Renal pelvis (tissue), 4 donors: Measurements from ENCODE around the gene ENPP1. TPM values are rescaled to one million over a fixed set of nuclear protein-coding genes. Genes with fewer than 3 reads are reported as not detected.
"Not testable (repeated sequence)": the region's sequence is repeated elsewhere in the genome, so short reads cannot be mapped to it uniquely, and the experiment has no call there.

ENCODE experiments used
- DNase-seq: peaks from one replicate; pipeline ENCODE4 v3.0.0-alpha.2; 2013
- polyA plus RNA-seq, 3 donors: library from polyadenylated mRNA; unstranded; fragments of 120-200 nt; gene quantifications; one replicate each; pipeline ENCODE4 v1.2.1, GENCODE V29; 2013; ENCODE audit not compliant: insufficient read length in 3 of 3

Gene ENPP1
- polyA plus RNA-seq, 3 donors: 16.9 to 26.1 (median 21.5) TPM

DNA sequence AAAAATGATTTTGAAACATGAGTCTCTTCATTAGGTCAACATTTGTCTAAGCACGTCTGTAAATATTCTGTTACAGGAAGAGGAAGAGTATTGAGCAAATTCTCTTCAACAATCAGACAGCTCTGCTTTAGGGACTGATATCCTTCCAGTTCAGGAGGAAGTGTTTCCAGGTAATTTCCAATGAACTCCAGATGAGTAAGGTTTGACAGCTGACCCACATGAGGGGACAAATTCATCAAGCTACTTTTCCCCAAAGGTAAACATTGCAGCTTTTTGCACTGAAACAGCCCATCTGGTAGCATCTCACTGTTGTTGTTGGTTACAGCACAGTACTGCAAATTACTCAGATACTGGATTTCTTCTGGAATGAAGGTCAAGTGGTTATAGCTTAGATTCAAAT, 18.1 kb downstream of the ENPP1 start:
- no peak for DNase-seq

DNA sequence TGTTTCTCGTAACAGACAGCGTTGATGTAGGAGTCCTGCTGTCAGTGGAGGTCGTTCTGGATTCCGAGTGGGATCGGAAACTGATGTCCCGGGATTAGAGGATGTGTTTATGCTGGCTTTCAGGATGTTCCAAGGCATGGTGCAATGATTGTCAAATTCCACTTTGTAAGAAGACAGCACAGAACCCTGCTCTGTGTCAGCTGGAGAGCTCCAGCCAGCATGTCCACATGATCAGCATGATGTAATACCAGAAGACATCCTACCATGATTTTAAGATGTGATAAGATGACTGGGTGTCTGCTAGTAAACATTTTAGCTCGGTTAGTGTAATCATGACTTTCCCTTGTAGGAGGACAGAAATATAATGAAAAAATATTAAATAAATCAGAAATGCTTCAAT, 20.3 kb downstream of the ENPP1 start:
- no peak for DNase-seq

DNA sequence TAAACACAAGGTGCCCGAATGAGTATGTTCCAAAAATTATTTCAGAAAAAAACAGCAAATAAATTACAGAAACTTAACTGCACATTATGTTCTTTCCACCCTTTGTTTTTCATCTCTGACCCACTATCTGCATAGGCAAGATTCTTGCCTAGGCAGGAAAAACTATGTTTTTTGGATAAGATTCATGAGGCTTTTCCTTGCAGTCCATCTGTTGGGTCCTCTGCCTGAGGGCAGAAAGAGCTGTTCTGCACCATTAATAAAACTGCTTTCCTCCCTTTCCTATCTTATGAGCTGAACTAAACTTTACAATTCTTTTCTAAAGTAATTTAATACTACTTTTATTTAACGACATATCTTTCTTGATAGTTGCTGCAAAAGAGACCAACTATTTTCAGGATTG, 21.1 kb downstream of the ENPP1 start:
- no peak for DNase-seq

DNA sequence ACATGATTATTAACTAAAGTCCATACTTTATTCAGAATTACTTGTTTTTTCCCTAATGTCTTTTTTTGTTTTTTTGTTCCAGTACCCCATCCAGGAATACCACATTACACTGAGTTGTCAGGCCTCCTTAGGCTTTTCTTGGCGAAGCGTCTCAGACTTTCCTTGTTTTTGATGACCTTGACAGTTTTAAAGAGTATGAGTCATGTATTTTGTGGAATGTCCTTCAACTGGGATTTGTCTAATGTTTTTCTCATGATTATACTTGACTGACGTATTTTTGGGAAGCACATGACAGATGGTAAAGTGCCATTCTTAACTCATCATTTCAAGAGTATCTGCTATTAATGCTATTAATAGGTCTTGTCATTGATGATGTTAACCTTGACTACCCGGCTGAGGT, 23.6 kb downstream of the ENPP1 start:
- no peak for DNase-seq

DNA sequence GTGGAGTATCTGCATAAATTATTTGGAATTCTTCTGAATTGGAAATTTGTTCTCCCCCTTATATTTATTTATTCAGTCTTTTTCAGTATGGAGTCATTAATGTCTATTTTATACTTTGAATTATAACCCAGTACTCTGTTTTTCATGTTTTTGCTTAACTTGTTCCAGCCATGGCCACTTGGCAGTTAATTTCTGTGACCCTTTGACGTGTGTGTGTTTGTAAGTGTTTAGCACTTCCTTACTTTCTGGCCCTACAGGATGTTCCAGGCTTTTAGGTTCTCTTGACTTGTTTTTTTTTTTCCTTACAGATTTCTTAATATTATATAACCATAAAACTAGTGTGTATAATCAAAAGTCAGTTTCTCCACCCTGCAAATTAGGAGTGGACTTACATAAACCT, 24.1 kb downstream of the ENPP1 start:
- no peak for DNase-seq

DNA sequence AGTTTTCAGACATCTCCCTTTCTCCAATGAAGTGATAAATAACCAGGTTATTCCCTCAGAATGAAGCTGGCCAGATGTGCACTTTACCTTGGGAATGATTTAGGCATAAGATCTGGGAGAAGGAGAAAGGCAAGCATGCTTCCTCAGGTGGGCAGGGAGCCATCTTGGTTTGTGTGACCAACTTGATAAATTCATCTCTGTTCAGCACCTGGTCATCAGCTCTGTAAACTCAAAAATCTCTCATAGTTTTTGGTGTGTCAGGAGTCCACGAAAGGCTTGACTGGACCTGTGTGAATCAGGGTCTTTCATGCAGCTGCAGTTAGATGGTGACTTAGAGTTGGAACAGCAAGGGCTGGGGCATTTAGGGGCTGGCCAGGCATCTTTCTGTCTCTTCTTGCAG, 24.5 kb downstream of the ENPP1 start:
- no peak for DNase-seq

DNA sequence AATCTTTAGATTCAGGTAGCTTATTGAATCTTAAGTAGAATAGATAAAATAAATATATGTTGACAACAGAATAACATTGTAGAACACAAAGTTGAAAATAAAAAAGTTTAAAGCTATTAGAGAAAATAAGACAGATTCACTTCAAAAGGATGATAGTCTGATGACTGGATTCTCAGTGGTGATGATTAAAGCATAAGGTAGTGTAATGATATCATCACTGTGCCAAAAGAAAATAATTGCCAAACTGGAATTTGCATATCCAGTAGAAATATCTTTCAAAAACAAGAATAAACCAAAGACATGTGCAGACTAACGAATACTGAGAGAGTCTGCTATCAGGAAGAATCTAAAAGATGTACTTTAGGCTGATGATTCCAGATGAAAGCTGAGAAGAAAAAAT, 30.2 kb downstream of the ENPP1 start:
- DNase-seq: no peak

DNA sequence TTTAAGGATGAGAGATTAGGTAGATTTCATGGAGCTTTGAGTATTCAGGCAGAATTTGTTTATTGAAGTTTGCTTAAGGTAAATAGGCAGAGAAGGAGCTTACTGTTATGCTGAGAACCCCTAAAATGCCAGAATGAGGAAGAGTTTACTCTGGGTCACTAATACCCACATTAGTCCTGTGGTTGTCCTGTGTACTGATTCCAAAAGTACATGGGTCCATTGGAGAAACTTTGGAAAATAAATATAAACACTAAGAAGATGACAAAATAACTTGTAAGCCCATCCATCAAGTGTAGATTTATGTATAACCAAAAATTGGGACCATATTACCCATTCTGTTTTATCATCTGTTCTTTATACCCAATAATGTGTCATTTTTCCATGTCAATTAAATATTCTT, 31.6 kb downstream of the ENPP1 start:
- DNase-seq: no peak

DNA sequence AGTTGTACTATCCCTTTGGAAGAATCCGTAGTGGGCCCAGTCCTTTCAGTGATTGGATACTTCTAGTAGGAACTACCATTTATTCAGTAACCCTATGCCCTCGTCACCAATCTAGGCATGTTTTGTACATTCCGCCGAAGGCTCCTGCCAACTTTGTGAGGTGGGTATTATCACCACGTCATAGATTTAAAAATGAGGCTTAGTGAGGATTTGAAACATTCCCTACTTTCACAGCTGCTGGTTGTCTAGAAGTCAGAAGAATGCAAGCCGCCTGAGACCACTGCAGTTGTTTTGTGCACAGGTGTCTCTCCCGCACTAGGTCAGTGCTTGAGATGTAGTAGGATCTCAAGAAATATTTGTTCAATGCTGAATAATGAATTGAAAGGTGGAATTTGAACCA, 32.6 kb downstream of the ENPP1 start:
- DNase-seq: no peak

DNA sequence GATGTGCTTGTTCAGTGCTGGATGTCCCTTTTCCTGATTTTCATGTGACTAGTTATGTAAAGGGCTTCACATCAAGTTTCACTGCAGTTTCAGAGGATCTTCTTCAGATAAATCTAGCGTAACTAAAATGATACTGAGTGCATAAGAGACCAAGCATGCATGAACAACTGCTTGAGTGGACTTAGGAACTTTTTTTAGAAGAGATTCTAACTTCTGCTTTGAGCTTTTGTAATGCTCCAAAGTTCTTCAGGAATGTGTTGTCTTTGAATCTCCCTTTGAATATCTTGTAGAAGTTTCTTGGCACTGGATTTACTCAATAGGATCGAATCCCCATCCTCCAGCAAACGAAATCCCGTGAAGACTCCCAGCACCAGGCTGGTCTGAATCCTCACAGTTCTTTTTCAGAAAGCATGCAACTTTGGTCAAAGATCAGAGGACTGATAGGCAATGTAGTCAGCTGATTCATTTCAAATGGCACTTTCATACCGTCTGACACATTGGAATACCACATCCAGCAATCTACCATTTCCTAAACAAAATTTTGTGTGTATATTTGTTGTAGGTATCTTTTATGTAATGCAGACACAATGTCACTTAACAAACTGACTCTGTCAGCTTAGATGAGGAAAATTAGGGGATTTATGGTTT, 33.2 kb downstream of the ENPP1 start:
- no peak for DNase-seq

DNA sequence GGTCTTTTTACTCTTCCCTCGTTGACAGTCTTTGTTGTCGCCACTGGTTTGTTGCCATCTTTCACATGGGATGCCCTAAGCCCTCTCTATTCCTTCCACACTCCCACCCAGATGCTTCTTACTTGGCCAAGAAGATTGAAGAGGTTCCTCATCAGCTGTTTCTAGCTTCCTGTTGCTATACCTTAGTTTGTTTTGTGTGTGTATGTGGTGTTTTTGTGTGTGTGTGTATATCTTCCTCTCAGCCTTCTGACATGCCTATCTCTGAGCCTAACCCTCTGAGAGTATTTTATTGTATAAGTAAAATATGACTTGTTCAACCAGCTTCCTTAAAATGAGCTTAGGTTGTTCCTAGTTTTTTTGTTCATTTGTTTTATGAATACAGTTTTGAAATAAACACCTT, 35.9 kb downstream of the ENPP1 start:
- DNase-seq: no peak

DNA sequence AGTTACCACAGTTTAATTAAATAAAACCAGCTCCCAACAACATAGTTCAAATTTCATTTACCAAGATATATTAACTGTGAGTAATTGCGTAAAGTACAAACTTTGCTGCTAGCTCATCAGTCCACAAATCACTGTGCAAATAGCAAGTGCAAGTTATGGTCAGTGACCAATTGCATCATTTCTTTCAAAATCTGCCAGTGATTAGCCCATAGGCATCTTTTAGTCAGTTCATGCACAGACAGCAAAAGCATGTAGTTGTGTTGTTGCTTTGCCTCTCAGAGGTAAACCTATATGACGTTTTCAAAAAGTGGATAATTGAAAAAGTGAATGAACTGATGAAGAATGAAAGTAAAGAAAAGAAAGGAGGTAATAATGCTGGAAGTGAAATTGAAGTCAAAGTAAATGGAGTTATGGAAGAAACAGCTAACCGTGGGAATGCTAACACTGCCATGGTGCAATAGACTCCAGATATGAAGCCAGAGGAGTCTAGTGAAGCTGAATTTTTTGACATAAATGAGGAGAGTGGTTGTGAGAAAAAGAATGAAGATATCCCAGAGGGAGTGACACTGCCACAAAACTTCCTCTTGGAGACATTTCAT, 36.5 kb downstream of the ENPP1 start:
- DNase-seq: no peak

DNA sequence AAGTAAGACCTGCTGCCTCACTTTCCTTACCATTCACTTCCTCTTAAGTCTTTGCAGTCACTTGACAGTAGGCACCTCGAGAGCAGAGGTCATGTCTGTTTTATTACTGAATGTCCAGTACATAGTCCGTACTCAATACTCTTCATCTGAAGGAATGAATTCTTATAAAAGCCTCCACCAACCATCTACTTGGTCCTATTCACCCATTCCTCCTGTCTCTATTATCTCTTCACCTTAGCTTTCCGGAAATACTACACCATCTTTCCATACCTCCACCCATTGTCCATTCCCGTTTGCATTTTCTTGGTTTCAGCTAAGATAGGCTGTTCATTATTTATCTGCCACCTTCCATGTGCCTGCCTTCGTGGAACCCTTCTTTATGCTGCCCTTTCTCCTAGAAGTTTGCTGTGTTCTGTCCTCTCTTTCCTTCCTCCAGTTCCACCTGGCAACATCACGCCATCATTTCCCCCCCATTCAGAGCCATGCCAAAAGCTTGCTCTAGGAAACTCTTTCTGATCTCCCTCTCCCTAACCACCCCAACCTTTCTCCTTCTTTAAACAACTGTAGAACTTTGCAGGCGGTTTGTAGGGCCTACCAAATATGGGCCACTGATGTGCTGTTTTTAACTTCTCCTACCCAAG, 38.3 kb downstream of the ENPP1 start:
- no peak for DNase-seq

DNA sequence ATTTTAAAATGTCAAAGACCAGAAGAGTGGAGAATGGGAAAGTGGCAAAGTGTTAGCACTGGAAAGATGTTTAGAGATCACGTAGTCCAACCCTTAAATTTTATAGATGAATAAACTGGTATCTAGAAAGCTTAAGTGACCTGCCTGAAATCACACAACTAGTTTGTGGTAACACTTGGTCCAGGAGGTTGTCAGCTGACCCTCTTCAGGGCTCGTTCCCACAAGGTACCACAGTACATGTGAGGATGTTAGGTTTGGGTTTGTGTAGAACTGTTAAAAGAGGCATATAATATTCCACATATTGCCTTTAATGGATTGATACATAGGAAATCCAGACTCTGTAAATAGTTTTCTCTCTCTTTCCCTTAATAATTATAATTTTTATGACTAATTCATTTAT, 39.1 kb downstream of the ENPP1 start:
- no peak for DNase-seq

DNA sequence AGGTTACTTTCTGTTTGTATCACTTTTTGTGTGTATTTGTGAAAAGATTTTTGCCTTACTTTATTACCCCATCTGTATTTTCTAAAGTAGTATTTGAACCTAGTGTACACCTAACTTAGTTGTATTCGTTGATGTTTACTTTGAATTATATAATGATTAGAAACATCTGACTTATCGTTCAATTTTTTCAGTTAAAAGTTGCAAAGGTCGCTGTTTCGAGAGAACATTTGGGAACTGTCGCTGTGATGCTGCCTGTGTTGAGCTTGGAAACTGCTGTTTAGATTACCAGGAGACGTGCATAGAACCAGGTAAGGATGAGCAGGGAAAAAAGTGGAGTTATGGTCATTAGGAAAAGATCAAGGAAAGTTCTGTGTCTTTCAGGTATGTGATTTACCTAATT, 42.0 kb downstream of the ENPP1 start:
- DNase-seq: no peak

DNA sequence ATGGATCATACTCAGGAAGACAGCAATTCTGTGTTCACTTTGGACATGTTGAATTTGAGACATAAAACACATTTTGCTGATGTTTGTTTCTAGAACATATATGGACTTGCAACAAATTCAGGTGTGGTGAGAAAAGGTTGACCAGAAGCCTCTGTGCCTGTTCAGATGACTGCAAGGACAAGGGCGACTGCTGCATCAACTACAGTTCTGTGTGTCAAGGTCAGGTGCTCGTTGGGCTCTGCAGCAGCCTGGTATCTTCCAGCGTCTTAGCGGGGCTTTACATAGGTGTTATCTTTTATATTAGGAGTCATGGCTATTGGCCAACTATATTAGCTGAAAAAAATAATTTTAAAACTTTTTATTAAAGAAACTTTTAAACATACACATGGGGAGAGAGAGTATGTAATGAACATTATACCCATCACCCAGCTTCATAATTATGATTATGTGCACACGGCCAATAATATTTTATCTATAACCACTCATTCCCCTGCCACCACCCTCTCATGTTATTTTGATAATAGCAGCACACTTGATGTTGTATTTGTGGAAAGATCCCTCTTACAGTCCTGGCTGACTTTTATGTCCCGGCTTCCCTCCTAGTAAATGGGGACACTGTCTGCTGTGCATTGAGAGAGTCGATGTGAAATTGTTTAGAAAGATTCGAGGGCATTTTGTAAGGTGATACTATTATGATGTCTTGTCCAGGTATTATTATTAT, 43.4 kb downstream of the ENPP1 start:
- no peak for DNase-seq

DNA sequence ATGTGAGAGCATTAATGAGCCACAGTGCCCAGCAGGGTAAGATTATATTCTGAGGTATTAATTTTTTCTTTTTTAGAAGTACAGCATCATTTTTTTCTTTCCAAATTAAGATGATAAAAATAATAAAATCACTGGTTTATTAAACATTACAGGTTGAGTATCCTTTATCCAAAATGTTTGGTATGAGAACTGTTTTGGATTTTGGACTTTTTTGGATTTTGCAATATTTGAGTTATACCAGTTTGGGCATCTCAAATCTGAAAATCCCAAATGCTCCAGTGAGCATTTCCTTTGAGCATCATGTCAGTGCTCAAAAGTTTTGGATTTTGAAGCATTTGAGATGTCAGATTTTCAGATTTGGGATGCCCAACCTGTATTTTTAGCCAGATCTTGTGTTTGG, 44.4 kb downstream of the ENPP1 start:
- DNase-seq: no peak

DNA sequence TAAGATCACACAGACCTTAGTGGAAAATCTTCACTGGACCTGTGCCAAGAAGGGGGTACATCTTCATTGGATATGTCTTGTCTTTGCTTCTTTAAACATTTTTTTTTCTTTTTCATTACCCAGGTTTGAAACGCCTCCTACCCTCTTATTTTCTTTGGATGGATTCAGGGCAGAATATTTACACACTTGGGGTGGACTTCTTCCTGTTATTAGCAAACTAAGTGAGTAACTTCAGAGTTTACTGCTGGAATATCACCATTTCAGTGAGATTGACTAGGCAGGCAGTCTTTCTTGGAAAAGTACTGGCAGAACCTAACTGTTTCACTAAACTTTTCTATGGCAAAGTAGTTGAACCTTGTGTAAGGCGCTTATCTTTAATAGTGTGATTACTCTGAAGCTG, 47.0 kb downstream of the ENPP1 start:
- DNase-seq: no peak

DNA sequence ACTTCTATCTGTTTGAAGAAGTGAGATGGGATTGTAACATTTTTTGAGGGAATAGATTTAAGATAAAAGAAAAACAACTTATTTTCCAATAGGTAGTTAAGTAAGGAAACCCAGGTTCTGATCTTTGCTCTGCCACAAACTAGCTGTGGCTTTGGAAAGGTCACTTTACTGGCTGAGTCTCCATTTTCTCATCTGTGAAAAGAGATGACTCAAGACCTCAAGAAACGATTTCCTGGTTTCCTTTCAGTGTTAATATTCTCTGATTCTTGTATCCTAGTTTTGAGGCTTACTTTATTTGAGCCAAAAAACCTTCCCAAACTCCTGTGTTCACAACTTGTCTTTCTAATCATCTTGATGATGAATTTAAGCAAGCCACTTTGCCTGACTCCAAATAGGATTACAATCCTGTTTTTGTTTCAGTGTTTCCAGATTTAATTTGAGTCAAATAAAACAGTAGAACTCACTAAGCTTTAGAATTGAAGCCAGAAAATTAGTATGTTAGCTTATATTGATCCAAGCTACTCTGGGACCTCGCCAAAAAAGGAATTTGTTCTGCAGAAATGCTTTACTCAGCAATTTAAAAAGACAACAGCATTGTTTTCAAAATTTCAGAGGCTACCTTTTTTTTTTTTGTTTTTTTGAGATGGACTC, 51.1 kb downstream of the ENPP1 start:
- no peak for DNase-seq

DNA sequence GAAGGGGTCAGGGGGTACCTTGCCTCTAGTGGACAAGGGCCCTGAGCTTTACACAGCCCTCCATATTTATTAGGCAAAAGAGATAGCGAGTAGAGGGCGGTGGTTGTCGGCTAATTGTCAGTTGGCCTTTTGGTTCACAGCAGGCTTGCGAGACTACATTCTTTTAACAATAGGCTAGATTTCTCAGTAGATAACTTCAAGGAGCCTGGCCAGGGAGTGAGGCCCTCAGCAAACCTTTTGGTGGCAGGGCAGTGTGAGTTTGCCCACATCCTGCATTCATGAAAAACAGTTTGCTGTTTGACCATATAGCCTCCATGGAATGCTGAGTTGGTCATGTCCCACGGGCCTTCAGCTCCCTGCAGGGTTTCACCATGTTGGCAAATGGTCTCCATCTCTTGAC, 51.8 kb downstream of the ENPP1 start:
- not testable (repeated sequence) for DNase-seq

DNA sequence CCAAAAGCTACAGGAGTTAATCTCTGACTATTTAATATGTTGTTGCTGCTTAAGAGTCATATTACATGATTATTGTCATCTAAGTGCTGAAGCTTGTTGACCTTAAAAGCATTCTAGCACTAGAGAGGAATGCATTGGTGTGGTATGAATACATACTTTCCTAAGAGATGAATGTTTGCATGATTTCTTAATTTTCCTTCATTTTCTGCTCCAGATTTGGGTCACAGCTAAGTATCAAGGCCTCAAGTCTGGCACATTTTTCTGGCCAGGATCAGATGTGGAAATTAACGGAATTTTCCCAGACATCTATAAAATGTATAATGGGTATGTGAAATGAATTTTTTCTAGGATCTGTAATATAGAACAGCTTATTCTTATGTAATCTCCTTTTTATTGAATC, 53.6 kb downstream of the ENPP1 start:
- no peak for DNase-seq

DNA sequence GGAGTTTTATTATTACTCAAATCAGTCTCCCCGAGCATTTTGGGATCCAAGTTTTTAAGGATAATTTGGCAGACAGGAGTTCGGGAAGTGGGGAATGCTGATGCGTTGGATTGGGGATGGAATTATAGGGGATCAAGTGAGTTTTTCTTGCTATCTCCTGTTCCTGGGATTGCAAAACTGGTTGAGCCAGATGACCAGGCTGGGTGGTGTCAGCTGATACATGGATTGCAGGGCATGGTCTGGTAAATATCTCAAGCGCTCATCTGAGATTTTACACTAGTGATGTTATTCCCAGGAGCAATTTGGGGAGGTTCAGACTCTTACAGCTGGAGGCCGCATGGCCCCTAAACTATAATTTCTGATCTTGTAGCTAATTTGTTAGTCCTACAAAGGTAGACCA, 54.7 kb downstream of the ENPP1 start:
- no peak for DNase-seq

DNA sequence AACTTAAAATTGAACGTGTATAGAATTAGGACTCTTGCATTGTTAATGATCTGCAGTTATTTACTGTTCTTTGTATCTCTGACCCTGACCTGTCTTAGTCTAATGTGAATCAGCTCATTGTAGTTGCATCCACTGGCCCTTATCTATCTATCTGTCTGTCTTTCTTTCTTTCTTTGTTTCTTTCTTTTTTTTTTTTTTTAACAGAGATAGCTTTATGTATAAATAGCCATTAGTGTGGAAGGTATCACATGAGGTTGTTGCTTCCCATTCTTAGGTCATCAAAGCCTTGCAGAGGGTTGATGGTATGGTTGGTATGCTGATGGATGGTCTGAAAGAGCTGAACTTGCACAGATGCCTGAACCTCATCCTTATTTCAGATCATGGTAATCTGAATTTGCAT, 59.9 kb downstream of the ENPP1 start:
- no peak for DNase-seq
